Measurements from ENCODE around the gene KXD1.
"Not testable (repeated sequence)": the region's sequence is repeated elsewhere in the genome, so short reads cannot be mapped to it uniquely, and the experiment has no call there.

KXD1 gene

DNA sequence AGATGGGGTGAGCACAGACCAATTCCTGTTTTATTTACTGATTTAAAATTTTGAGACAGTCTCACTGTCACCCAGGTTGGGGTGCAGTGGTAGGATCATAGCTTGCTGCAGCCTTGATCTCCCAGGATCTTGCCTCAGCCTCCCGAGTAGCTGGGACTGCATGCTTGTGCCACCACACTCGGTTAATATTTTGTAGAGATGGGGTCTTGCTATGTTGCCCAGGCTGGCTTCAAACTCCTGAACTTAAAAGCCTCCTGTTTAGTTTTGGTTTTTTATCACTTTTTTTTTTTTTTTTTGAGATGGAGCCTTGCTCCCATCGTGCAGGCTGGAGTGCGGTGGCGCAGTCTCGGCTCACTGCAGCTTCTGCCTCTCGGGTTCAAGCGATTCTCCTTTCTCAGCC, 18.7 kb downstream of the KXD1 start:
- no peak for DNase-seq (ENCODE audit: extremely low read depth in 1 of 2, low read depth in 1 of 2)

DNA sequence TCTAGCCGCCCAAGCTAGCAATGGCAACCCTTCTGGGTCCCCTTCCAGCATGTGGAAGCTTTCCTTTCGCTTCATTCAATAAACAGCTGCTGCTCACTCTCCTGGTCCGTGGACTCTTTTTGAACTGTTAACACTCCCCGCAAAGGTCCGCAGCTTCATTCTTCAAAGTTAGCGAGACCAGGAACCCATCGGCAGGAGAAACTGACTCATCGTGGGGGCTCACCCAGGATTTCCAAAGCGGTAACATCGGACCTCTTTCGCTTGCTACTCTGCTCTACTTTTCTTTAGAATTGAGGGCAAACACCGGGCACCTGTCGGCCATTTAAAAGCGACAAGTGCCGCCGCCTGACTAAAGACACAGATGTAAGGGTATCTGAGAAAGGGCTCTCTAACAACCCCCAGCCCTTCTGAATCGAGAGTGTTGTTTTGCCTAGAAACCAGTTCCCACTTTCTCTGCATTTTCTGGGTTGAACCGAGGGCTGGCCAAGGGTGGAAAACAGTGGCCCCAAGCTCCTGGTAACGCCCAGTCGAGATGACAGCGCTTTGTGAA, 19.8 kb downstream of the KXD1 start:
- DNase-seq (ENCODE audit: extremely low read depth in 1 of 2, low read depth in 1 of 2) = no peak

DNA sequence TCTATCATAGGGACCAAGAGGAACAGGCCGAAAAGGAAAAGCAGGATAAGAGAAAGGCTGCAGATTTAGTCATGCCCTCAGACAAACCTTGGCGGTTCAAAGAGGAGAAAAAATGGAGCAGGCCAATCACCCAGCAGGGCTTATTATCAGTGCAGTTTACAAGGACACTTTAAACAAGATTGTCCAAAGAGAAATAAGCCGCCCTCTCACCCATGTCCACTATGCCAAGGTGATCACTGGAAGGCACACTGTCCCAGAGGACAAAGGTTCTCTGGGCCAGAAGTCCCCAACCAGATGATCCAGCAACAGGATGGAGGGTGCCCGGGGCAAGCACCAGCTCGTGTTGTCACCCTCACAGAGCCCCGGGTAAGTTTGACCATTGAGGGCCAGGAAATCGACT, 22.6 kb downstream of the KXD1 start:
- DNase-seq (ENCODE audit: extremely low read depth in 1 of 2, low read depth in 1 of 2) = no peak

GRCh38 chr19:18586306-18586705, 28.6 kb downstream of the KXD1 start:
- DNase-seq (ENCODE audit: extremely low read depth in 1 of 2, low read depth in 1 of 2) = no peak

GRCh38 chr19:18587561-18587960, 29.9 kb downstream of the KXD1 start:
- DNase-seq (ENCODE audit: extremely low read depth in 1 of 2, low read depth in 1 of 2) = no peak

- DNase-seq (ENCODE audit: extremely low read depth in 1 of 2, low read depth in 1 of 2) = no peak
Measured at GRCh38 chr19:18587962-18588610, 30.4 kb downstream of the KXD1 start.

GRCh38 chr19:18588611-18589379, 31.1 kb downstream of the KXD1 start, which contains the start of gene REX1BD:
TSS of gene REX1BD (plus strand) at chr19:18588798. CDS start at chr19:18588802, 4 bp downstream.
- peak; percentile 53 to 78 for DNase-seq (ENCODE audit: extremely low read depth in 1 of 2, low read depth in 1 of 2)

DNA sequence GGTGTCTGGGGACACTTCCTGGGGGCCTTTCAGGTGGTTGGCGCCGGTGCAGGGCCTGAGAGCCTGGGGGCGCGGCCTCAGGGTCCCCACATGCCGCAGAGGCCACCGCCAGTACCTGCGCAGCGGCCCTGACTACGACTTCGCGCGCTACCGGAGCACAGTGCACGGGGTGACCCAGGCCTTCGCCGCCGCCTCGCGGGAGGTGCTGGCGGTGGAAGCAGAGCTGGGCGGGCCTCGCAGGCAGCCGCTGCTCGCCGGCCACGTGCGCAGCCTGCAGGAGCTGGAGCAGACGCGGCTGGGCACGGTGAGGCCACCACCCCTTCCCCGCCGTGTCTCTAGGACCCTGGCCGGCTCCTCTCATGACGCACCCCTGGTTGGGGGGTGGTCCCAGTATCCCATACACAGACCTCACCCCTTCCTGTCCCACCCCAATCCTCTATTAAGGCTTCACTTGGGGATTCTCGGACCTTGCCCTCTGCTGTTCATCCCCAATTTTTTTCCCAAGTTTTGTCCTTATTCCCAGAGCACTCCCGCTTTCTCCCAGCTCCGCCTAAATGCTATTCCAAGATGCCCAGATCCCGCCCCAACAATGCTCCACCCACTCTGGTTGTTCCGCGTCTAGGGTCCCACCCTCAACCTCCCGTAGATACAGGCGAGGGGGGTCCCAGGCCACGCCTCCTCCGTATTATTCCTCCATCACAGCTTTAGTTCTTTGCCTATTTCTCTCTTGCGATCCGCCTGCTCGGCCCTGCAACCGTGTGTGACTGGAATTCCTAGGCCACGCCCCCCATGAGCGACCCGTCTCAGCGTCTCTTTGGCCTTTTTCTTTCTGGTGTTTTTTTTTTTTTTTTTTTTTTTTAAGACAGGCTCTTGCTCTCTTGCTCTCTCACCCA, 32.0 kb downstream of the KXD1 start:
- DNase-seq (ENCODE audit: extremely low read depth in 1 of 2, low read depth in 1 of 2) = peak; percentile 28 to 59

DNA sequence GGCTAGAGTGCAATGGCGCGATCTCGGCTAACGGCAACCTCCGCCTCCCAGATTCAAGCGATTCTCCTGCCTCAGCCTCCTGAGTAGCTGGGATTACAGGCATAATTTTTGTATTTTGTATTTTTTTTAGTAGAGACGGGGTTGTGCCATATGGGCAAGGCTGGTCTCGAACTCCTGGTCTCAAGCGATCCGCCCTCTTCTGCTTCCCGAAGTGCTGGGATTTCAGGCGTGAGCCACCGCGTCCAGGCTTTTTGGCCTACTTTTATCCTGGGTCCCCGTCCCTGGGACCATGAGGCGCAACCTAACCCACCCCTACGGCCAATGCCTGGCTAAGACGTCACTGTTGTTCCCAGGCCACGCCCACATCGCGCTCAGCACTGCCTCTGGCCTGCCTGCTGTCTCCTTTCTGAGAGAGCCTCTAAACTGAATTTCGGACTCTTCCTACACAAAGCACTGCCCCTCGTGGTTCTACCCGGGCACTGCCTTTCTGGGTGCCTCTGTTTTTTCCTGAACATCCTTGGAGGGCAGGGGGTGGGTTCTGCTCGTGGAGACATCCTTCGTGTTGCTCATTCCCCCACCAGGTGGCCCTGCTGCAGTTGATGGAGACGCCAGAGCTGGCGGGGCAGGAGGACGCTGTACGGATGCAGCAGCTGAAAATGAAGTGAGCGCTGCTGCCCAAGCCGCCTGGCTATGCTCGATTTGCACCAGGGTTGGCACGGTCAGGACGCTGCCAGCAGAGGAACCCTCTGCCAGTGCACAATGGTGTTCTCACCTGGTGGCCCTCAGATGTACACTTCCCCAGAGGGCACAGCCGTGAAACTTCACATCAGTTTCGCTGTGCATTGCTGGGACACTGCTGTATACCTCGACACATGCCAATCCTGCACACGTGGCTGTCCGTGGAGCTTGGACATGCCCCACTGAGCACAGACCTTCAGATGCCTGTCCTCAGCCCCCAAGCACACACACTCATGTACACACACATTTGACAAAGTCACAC, 32.9 kb downstream of the KXD1 start:
- DNase-seq (ENCODE audit: extremely low read depth in 1 of 2, low read depth in 1 of 2) = no peak

DNA sequence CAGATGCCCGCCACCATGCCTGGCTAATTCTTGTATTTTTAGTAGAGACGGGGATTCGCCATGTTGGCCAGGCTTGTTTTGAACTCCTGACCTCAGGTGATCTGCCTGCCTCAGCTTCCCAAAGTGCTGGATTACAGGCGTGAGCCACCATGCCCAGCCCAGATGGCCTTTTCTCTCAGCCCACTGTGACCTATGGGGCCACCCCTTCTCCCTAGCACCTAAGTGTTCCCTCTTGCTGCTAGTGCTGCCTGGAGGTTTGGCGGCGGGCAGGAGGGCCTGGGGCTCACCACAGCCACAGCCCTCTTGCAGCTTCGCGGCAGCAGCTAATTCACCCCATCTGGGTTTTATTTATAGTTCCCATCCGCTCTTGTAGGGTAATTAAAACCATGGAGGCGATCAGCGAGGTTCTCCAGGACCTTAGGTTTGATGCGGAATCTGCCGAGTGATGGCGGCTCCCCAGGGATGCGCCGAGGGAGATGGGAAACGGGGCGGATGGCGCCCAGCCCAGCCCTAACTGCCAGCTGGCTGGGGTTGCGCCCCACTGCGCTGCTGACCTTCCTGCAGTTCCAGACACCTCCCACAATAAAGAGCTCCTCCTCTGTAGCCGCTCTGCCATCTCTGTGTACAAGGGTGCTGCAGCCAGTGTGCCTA, 34.2 kb downstream of the KXD1 start:
- no peak for DNase-seq (ENCODE audit: extremely low read depth in 1 of 2, low read depth in 1 of 2)

GRCh38 chr19:18592732-18593131, 35.1 kb downstream of the KXD1 start:
- not testable (repeated sequence) for DNase-seq (ENCODE audit: extremely low read depth in 1 of 2, low read depth in 1 of 2)

DNA sequence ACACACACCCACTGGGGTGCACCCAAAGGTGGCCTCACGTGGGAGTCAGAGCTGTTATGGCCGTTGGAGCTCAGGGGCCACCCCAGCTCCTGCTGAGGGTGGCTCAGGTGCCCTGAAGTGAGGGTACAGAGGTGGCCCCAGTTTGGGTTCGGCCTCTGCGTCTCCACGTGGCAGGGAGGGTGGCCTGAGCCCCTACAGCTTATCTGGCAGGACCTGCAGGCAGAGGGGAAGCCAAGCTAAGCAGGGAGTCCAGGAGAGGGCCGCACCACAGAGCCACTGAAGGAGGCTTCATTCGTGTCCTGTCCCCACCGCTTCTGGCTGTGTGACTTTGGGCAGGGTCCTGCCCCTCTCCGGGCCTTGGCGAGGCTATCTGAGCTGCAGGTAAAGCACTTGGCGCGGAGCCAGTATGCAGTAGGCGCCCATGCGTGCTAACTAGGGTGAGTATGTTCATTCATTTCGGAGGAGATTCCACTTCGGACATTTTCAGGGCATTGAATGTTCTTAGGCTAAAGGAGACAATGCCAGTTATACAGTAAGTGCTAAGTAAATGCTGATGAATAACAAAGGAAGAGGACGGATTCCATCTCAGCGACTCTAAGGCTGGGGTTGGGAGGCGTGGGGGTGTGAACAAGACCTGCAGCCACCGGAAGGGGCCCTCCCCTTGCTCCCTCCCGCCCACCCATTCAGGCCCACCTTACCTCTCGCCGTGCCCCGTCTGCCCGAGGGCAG, 35.9 kb downstream of the KXD1 start:
- DNase-seq (ENCODE audit: extremely low read depth in 1 of 2, low read depth in 1 of 2) = no peak

GRCh38 chr19:18594096-18594823, 36.6 kb downstream of the KXD1 start:
- peak; percentile 38 to 64 for DNase-seq (ENCODE audit: extremely low read depth in 1 of 2, low read depth in 1 of 2)

- DNase-seq (ENCODE audit: extremely low read depth in 1 of 2, low read depth in 1 of 2) = no peak
Measured at GRCh38 chr19:18594824-18595373, 37.2 kb downstream of the KXD1 start.

GRCh38 chr19:18595475-18595874, 37.8 kb downstream of the KXD1 start:
- DNase-seq (ENCODE audit: extremely low read depth in 1 of 2, low read depth in 1 of 2) = no peak

GRCh38 chr19:18596752-18597157, 39.1 kb downstream of the KXD1 start:
- DNase-seq (ENCODE audit: extremely low read depth in 1 of 2, low read depth in 1 of 2) = no peak

DNA sequence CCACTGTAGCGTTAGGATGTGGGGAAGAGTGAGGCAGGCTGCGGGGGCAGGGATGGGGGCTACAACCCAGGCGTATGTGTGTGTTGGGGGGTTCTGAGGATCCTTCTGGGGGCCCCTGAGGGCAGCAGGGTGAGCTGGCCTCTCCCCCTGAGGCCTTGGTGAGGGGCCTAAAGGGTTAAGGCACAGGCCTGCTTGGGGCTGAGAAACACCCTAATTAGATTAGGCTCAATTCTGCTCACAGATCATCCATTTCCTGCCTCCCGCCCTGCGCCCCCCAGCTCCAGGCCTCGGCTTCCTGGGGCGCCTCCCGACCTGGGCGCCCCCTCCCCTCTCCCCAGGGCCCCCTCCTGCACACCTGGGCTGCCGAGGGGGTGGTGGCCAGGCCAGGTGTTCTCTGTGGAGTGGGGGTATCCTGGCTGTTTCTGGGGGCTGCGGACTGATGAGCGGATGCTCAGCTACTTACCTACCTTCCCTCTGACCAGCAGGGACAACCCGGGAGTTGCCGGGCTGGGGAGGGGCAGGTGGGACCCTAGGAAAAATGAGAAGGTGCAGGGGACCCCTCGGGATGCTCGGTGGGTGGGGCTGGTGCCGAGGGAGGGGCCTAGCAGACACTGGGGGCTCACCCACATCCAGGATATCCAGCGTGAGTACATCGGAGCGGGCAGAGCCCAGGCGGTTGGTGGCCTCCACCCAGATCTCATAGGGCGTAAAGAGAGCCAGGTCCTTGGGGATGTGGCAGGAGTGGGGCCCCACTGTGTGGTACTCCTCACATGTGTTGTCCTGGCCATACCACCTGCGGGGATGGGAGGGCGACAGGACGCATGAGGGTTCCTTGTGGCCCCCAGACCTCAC, 40.4 kb downstream of the KXD1 start:
- DNase-seq (ENCODE audit: extremely low read depth in 1 of 2, low read depth in 1 of 2) = no peak

All from activated CD8-positive, alpha-beta memory T cell treated with anti-CD3 and anti-CD28 coated beads for 1 hour (primary cell).